Bone marrow (tissue), 2 donors: ENCODE data around the gene PTPRK.

ENCODE experiments used
- DNase-seq, 2 donors: peaks; one replicate each; lab custom pipeline; 2025; lab: John Stamatoyannopoulos, UW

PTPRK gene

GRCh38 chr6:128389820-128390534 lies 130.4 kb downstream of the PTPRK start:
- DNase-seq: no peak

GRCh38 chr6:128388380-128388779 lies 132.0 kb downstream of the PTPRK start:
- no peak for DNase-seq

GRCh38 chr6:128380891-128381290 lies 139.5 kb downstream of the PTPRK start:
- no peak for DNase-seq

- DNase-seq: no peak
Observed at GRCh38 chr6:128379577-128379976, 140.8 kb downstream of the PTPRK start.

- no peak for DNase-seq
Observed at GRCh38 chr6:128376952-128377503, 143.4 kb downstream of the PTPRK start.

GRCh38 chr6:128371136-128371535 lies 149.3 kb downstream of the PTPRK start:
- no peak for DNase-seq

GRCh38 chr6:128370072-128370471 lies 150.3 kb downstream of the PTPRK start:
- no peak for DNase-seq

- DNase-seq: no peak
Observed at GRCh38 chr6:128368213-128368944, 152.0 kb downstream of the PTPRK start.

GRCh38 chr6:128367437-128367836 lies 153.0 kb downstream of the PTPRK start:
- no peak for DNase-seq

- no peak for DNase-seq
Observed at GRCh38 chr6:128365520-128366160, 154.8 kb downstream of the PTPRK start.

GRCh38 chr6:128364766-128365519 lies 155.5 kb downstream of the PTPRK start:
- no peak for DNase-seq

- DNase-seq: no peak
Observed at GRCh38 chr6:128363020-128363813, 157.2 kb downstream of the PTPRK start.

- DNase-seq: no peak
Observed at GRCh38 chr6:128361378-128361777, 159.0 kb downstream of the PTPRK start.

GRCh38 chr6:128358244-128358776 lies 162.1 kb downstream of the PTPRK start:
- no peak for DNase-seq

- DNase-seq: no peak
Observed at GRCh38 chr6:128357392-128358130, 162.8 kb downstream of the PTPRK start.

- DNase-seq: no peak
Observed at GRCh38 chr6:128352366-128352765, 168.0 kb downstream of the PTPRK start.

GRCh38 chr6:128351255-128351514 lies 169.2 kb downstream of the PTPRK start:
- DNase-seq: no peak

GRCh38 chr6:128350416-128351254 lies 169.8 kb downstream of the PTPRK start:
- DNase-seq: no peak

GRCh38 chr6:128347123-128347522 lies 173.3 kb downstream of the PTPRK start:
- no peak for DNase-seq

- no peak for DNase-seq
Observed at GRCh38 chr6:128346569-128346968, 173.8 kb downstream of the PTPRK start.
